GM19455 (cell line): ENCODE measurements around the gene UBR3.
A peak's percentile ranks its signal among the peaks of the same experiment; 100 is the strongest.
"Not testable (repeated sequence)": the region's sequence is repeated elsewhere in the genome, so short reads cannot be mapped to it uniquely, and the experiment has no call there.

Experiments used
- ATAC-seq: cut with Tn5 transposase; IDR thresholded peaks from one replicate; pipeline ENCODE4 v1.9.1; 2021; ENCODE audit not compliant: unreplicated experiment

UBR3 gene

GRCh38 chr2:169823996-169824372, 3.3 kb upstream of the UBR3 start:
- ATAC-seq: no peak

DNA sequence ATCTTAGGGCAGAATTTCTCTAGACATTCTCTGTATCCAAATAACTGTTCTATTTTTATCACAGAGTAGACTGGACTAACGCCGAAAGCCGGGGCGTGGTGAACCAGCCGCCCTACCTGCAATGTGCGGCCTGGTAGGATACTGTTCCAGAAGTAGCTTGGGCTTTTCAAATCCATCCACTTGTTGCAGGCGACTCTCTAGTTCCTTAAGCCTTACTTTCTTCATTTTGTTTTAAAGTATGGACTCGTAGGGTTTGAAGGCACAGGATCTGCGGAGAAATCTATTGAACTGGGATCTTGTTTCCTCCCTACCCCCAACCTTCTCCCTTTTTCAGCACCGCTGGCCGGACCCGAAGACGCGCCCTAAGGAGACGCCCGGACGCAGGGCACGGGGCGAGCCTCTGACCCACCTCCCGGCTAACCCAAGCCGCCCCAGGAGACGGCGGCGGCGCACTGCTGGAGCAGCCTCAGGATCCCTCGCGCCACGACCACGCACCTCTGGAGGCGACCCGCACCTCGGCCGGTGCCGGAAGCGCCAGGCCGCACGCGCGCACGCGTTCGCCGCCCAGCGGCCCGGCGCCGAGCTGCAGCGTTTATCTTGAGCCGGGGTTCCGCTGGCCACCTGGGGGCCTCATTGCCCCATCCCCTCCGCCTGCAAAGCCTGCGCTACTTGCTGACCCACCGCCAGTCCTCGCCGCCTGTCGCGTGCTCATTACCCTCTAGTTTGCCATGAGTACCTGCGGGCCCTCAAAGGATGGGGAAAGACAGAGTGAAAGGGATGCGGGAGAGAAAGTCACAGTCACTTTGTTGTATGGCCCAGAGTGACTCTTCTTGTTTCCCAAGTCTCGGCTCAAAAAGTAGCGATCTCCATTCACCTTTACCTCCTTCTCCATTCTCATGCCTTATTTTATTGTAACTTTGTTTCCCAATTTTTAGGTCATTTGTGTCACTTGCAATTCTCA, 2.6 kb upstream of the UBR3 start, which contains the start of gene METTL5:
Gene METTL5, minus strand, starts transcription at position 533 of the 961 bp plus-strand sequence. Its CDS starts 308 bp downstream, at position 225.
- peak; percentile 55 for ATAC-seq

DNA sequence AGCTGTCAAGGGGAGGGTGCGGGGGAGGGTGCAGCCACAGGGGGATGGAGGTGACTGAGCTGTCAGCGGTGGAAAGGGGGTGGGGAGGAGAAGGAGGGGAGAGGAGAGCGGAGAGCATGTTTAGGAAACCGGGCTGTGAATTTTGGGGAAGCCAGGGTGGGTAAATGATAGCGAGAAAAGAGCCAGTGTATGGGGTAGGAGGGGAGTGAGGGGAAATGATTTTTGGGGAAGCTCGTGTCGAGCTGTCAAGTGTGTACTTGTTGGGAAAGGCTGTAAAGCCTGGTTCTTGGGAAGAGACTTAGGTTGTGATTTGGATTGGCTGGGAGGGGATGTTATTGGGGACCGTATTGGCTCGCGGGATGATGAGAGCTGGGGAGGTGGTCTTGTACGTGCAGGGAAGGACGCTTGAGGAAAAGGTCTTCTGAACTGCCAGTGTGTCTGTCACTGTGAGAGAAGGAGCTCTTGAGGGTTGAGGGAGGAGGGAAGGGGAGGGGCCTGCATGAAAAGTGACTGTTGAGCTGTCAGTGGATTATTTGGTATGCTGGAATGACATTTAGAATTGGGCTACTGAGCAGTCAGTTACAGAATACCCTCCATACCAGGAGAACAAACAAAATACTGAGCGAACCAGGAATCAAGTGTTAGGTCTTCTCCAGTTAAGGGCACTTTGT, 1.0 kb downstream of the UBR3 start:
- ATAC-seq: no peak

- ATAC-seq: no peak
Measured at GRCh38 chr2:169834401-169834800, 7.1 kb downstream of the UBR3 start.

DNA sequence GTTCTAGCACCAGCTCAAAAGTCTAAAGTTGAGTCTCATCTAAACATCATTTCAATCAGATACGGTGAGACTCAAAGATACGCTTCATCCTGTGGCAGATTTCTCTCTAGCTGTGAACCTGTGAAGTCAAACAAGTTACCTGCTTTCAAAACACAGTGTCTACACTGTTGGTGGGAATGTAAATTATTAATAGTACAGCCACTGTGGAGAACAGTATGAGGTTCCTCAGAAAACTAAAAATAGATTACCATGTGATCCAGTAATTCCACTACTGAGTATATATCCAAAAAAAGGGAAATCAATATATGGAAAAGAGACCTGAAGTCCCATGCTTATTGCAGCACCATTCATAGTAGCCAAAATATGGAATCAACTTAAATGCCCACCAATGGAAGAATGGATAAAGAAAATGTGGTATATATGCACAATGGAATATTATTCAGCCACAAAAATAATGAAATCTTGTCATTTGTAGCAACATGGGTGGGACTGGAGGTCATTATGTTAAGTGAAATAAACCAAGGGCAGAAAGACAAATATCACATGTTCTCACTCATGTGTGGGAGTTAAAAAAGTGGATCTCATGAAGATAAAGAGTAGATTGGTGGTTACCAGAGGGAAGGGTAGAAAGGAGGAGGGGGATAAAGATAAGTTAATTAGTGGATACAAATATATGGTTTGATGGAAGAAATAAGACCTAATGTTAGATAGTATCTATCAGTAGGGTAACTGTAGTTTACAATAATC, 11.7 kb downstream of the UBR3 start:
- ATAC-seq: no peak

DNA sequence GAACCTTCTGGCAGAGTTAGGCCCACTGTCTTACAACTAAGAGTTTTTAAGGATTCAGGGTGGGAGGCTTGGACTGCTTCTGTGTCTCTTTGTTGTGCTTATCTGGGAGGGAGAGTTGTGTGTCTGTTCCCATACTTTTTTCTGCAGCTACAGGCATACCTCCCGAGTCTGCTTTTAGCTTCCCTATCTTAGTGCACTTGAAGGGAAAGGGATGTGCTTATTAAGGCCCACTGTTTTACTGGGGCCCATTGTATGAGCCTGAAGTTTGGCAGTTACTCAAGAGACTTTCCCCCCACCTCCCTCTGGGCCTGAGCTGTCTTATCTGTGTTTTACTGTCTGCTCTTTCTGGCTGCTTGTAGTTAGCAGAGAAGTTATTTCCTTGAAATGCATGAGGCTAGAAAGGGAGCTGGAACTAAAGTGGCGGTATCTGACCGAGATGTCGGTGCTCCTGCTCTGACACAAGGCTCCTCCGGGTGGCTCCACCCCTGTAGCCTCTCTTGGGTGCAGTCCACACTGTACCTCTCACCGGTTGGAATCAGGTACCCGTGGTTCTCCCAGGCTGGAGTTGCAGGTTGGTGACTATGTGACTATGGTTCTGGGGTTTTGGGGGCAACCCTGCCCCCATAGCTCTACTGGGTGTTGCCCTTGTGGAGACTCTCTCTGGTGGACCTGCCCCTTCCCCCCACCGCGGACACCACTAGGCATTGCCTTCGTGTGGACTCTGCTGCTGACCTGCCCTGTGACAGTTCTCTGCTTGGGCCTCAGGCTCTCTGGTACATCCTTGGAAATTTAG, 12.9 kb downstream of the UBR3 start:
- ATAC-seq: no peak

GRCh38 chr2:169840747-169841142, 13.5 kb downstream of the UBR3 start:
- ATAC-seq: no peak

DNA sequence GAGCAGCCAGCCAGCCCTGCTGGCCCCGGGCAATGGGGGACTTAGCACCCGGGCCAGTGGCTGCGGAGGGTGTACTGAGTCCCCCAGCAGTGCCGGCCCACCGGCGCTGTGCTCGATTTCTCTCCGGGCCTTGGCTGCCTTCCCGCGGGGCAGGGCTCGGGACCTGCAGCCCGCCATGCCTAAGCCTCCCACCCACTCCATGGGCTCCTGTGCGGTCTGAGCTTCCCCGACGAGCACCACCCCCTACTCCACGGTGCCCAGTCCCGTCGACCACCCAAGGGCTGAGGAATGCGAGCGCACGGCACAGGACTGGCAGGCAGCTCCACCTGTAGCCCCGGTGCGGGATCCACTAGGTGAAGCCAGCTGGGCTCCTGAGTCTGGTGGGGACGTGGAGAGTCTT, 14.4 kb downstream of the UBR3 start:
- ATAC-seq: not testable (repeated sequence)

DNA sequence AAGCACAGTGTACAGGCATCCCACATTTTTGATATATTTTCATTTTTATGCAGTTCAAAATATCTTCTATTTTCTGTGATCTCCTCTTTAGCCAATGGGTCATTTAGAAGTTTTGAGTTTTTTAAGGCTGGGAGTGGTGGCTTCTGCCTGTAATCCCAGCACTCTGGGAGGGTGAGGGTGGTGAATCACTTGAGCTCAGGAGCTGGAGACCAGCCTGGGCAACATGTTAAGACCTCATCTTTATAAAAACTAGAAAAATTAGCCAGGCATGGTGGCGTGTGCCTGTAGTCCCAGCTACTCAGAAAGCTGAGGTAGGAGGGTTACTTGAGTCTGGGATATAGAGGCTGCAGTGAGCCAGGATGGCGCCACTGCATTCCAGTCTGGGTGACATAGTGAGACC, 17.8 kb downstream of the UBR3 start:
- no peak for ATAC-seq

- ATAC-seq: not testable (repeated sequence)
Measured at GRCh38 chr2:169848959-169849693, 21.9 kb downstream of the UBR3 start.

DNA sequence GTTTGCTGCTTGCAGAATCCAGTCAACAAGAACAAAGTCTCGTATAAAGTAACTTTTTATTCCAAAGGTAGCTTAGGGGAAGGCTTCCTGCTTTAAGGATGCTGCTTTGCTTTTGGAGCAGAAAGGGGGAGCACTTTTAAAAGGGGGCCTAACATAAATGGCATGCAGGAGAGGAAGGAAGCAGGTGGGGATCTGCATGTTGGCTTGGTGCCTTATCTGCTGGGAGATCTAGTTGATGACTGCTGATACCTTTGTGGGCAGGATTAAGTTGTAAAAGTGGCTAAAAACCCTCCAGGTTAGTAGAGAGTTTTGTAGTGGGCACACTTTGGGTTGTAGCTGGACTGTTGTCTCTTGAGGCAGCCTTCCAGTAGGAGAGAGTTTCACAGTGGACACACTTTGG, 22.5 kb downstream of the UBR3 start:
- no peak for ATAC-seq

- ATAC-seq: no peak
Measured at GRCh38 chr2:169853041-169853668, 25.9 kb downstream of the UBR3 start.

- not testable (repeated sequence) for ATAC-seq
Measured at GRCh38 chr2:169855281-169856258, 28.3 kb downstream of the UBR3 start.

DNA sequence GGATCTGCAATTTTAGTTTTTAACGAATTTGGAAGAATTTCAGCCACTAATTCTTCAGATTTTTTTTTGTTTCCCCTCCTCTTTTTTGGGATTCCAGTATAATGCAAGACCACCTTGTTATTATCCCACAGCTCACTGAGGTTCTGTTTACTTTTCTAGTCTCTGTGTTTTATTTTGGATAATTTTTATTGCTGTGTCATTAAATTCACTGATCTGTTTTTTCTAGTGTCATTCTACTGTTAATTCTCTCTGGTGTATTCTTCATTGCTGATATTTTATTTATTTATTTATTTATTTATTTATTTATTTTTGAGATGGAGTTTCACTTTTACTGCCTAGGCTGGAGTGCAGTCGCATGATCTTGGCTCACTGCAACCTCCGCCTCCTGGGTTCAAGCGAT, 32.2 kb downstream of the UBR3 start:
- ATAC-seq: no peak

DNA sequence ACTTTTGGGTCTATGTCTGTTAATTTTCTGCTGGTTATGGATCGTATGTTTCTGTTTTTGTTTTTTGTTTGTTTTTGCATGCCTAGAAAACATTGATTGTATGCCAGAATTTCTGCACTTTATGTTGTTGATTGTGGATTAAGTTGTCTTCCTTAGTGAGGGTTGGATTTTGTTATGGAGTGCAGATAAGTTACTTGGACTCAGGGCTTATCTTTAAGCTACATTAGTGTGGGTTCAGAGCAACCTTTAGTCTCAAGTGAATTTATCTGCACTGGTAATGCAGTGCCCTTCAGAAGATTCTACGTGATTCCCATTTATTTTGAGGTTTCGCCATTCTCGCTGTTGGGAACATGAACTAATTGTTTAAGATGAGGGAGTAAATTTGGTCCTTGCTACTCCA, 32.9 kb downstream of the UBR3 start:
- ATAC-seq: no peak

- ATAC-seq: no peak
Measured at GRCh38 chr2:169862816-169863215, 35.6 kb downstream of the UBR3 start.

- no peak for ATAC-seq
Measured at GRCh38 chr2:169865492-169865891, 38.2 kb downstream of the UBR3 start.

- ATAC-seq: not testable (repeated sequence)
Measured at GRCh38 chr2:169866230-169866629, 39.0 kb downstream of the UBR3 start.
